GM19099 (cell line): Measurements from ENCODE around the gene PCSK6.

Source experiments
- POLR2A ChIP-seq: IDR thresholded peaks from 3 replicates; pipeline ENCODE4 v1.6.1; 2011; ENCODE audit warnings: low read depth; ENCODE audit not compliant: insufficient read length; ENCODE audit errors: extremely low read depth

PCSK6 gene

GRCh38 chr15:101407966-101408775 lies 81.3 kb downstream of the PCSK6 start:
- TF ChIP-seq POLR2A, result no peak

- TF ChIP-seq POLR2A, result no peak
Observed at GRCh38 chr15:101407439-101407838, 82.1 kb downstream of the PCSK6 start.

GRCh38 chr15:101406526-101407195 lies 82.8 kb downstream of the PCSK6 start:
- no peak for TF ChIP-seq POLR2A

GRCh38 chr15:101406036-101406435 lies 83.5 kb downstream of the PCSK6 start:
- TF ChIP-seq POLR2A, result no peak

- TF ChIP-seq POLR2A, result no peak
Observed at GRCh38 chr15:101404245-101404644, 85.3 kb downstream of the PCSK6 start.

- no peak for TF ChIP-seq POLR2A
Observed at GRCh38 chr15:101401286-101401685, 88.2 kb downstream of the PCSK6 start.

- TF ChIP-seq POLR2A, result no peak
Observed at GRCh38 chr15:101399431-101399830, 90.1 kb downstream of the PCSK6 start.

GRCh38 chr15:101398247-101398646 lies 91.3 kb downstream of the PCSK6 start:
- TF ChIP-seq POLR2A, result no peak

- TF ChIP-seq POLR2A, result no peak
Observed at GRCh38 chr15:101397521-101398003, 91.9 kb downstream of the PCSK6 start.

GRCh38 chr15:101396484-101397261 lies 92.8 kb downstream of the PCSK6 start:
- TF ChIP-seq POLR2A, result no peak

GRCh38 chr15:101394654-101395053 lies 94.9 kb downstream of the PCSK6 start:
- TF ChIP-seq POLR2A, result no peak

GRCh38 chr15:101394056-101394630 lies 95.4 kb downstream of the PCSK6 start:
- TF ChIP-seq POLR2A, result no peak

GRCh38 chr15:101393172-101393571 lies 96.3 kb downstream of the PCSK6 start:
- TF ChIP-seq POLR2A, result no peak

GRCh38 chr15:101391981-101392640 lies 97.4 kb downstream of the PCSK6 start:
- no peak for TF ChIP-seq POLR2A
